GM21825 (cell line): ENCODE data around the gene ACADM.
"Not testable (repeated sequence)": the region's sequence is repeated elsewhere in the genome, so short reads cannot be mapped to it uniquely, and the experiment has no call there.

ENCODE experiments used
- ATAC-seq: cut with Tn5 transposase; IDR thresholded peaks from one replicate; pipeline ENCODE4 v1.9.1; 2021; ENCODE audit warnings: mild to moderate bottlenecking, moderate library complexity; ENCODE audit not compliant: unreplicated experiment

Gene ACADM

GRCh38 chr1:75791022-75791421 is 66.5 kb downstream of the ACADM start:
- ATAC-seq, result no peak

- ATAC-seq, result no peak
Measured at GRCh38 chr1:75792091-75792490, 67.6 kb downstream of the ACADM start.

GRCh38 chr1:75794382-75794781 is 69.9 kb downstream of the ACADM start:
- ATAC-seq, result no peak

DNA sequence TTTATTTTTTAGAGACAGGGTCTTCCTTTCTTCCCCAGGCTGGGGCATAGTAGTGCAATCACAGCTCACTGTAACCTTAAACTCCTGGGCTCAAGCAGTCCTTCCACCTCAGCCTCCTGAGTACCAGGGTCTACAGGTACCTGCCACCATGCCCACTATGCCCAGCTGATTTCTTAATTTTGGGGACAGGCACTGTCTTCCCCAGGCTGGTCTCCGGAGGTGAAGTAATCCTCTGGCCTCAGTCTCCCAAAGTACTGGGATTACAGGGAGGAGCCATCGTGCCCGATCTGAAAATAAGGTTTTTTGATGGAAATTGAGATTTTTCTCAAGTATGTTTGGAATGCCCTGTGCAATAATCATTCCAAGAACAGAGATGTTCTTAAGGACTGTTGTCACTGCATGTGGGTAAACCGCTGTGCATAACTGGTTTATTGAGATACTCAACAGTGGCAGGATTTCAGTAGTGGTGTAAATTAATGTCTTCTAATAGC is 71.2 kb downstream of the ACADM start:
- no peak for ATAC-seq

- ATAC-seq, result no peak
Measured at GRCh38 chr1:75796376-75797272, 72.1 kb downstream of the ACADM start, which contains the start of gene MSH4. TSS of gene MSH4 (plus strand) at chr1:75796882. CDS start at chr1:75796986, 104 bp downstream.

DNA sequence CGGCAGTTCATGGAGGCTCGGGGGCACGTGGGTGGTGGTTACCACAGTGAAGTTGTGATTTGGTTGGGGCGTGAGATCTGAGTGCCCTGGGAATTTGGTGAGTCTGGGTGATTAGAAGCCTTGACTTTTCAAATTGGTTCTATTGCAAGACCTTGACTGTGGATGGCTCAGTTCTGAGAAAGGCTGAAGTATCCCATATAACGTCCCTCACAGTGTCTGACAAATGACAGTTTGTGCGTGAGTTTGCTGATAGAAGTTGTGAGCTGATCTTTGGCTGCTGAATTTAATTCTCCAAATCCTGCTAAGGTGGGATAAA is 72.7 kb downstream of the ACADM start:
- no peak for ATAC-seq

DNA sequence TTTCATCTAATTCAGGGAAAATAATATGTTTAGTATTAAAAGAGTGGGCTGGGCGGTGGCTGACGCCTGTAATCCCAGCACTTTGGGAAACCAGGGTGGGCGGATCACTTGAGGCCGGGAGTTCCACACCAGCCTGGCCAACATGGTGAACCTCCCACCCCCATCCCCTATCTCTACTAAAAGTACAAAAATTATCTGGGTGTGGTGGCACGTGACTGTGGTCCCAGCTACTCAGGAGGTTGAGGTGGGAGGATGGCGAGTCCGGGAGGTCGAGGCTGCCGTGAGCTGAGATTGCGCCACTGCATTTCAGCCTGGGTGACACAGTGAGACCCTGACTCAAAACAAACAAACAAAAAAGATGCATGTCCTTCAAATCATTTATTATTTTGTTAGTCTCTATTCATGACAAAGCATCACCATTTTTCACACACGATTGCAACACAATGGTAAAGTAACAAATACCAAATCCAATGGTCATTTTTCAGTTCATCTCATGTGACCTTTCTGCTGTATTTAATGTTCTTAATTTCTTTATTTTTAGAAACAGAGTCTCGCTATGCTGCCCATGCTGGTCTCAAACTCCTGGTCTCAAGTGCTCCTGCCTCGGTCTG is 73.2 kb downstream of the ACADM start:
- ATAC-seq, result no peak

GRCh38 chr1:75801480-75801879 is 77.0 kb downstream of the ACADM start:
- not testable (repeated sequence) for ATAC-seq

DNA sequence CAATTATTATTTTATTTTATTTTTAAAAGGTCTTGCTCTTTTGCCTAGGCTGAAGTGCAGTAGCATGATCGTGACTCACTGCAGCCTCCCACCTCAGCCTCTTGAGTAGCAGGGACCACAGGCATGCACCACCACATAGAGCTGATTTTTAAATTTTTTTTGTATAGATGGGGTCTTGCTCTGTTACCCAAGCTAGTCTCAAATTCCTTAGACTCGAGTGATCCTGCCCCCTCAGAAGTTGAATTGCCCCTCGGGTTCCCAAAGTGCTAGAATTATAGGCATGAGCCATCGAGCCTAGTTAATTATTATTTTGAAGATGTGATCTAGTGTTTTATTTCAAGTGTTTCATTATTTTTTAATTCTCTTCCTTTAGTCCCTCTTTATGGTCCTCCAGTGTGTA is 84.4 kb downstream of the ACADM start:
- ATAC-seq, result no peak

DNA sequence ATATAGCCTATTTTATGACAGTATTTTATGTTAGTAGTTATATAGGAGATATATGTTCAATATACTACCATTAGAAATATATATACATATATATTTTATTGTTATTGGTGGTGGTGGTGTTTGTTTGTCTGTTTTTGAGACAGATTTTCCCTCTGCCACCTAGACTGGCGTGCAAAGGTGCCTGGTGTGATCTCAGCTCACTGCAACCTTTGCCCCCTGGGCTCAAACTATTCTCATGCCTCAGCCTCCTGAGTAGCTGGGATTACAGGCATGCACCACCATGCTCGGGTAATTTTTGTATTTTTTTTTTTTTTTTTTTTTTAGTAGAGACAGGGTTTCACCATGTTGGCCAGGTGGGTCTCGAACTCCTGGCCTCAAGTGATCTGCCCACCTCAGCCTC is 85.6 kb downstream of the ACADM start:
- not testable (repeated sequence) for ATAC-seq

- ATAC-seq, result no peak
Measured at GRCh38 chr1:75811211-75811981, 86.9 kb downstream of the ACADM start.

DNA sequence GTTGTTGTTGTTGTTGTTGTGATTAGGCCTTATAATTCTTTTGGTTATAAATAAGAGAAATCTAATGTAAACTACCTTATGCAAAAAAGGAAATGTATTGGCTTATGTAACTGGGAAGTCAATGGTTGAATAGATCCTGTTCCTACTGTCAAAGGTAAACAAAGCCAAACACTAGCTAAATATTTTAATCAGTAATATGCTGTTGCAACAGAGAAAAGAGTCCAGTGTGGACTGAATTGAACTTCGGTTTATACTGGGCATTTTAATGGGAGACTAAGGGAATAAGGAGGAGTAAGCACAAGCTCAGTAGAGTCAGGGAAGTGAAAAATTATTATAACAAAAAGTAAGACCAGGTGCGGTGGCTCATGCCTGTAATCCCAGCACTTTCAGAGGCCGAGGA is 87.6 kb downstream of the ACADM start:
- ATAC-seq, result no peak
